HG03571 (cell line): ENCODE results near the gene TSGA10IP.

Source experiments
- ATAC-seq: cut with Tn5 transposase; IDR thresholded peaks from one replicate; pipeline ENCODE4 v1.9.1; 2021; ENCODE audit not compliant: unreplicated experiment

Gene TSGA10IP

DNA sequence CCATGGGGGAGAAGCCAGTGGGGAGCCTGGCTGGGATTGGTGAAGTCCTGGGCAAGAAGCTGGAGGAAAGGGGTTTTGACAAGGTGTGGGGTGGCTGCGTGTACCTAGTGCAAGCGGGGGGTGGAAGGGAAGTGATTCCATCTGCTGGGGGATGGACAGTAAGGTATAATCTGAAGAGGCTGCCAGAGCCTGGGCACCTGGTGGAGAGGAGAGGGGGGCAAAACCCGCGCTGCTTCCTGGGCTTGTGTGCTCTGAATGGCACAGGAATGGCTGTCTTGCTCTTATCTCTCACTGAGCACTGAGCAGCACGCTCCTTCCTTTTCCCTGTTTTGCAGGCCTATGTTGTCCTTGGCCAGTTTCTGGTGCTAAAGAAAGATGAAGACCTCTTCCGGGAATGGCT lies 58.0 kb downstream of the TSGA10IP start:
- no peak for ATAC-seq

DNA sequence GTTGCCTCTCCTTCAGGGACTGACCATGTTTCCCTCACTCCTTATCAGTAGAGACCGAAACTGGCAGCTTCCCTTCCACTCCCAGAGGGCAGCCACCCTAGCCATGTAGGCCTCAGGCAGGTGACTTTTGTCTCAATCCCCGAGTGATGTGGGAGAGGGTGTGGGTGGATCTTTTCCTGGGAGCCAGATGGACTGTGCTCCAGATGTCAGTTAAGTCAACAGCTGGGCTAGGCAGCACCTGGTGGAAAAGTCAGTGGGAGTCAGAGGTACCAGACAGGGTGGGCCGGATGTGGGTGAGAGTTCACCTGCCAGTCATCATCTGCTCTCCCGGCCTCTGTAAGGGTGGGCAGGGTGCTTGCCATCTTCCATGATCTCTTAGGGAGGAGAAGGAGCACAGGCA lies 58.9 kb downstream of the TSGA10IP start:
- no peak for ATAC-seq

DNA sequence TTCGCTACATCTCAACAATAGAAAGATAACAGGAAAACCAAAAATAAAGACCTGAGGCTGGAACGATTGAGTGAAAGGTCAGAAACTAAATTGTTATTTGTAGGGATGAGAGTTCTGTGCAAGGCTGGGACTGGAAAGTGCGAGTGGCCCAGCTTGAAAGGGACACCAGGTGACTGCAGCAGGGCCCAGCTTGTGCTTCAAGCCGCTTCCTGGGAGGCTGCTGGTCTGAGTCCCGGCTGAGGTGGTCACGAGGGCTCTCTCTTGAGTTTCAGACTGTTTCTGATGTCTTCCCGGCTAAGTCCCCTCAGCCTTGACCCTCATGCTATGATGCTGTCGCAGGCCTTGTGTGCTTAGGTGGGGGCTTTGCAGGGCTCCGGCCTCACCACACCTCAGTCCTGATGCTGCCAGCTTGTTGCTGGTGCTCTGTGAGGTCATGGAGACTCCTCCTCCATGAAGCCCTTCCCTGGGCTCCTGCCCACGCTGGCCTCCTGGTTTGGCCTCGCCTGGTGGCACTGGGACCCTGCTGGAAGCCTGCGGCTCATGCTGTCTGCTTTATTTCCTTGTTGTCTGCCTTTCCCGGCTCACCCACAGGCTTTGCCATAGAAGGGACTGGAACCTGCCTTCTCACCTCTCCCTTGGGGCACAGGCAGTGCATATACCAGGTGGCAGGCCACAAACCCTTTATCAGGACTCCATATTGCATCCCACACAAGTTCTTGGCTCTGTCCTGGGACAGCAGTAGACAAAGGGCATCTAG lies 61.0 kb downstream of the TSGA10IP start:
- no peak for ATAC-seq

DNA sequence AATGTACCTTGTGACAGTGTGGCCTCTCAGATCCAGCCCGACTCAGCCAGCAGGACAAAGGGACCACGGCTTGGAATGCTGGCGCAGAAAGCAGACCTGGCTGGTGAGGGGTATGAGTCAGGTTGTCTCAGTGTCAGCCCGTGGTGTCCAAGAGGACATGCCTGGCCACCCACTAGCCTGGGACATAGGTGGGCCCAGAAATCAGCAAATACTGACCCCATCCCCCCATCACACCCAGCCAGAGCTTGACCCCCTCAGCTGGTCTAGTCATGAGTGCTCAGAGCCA lies 61.6 kb downstream of the TSGA10IP start:
- ATAC-seq = no peak

DNA sequence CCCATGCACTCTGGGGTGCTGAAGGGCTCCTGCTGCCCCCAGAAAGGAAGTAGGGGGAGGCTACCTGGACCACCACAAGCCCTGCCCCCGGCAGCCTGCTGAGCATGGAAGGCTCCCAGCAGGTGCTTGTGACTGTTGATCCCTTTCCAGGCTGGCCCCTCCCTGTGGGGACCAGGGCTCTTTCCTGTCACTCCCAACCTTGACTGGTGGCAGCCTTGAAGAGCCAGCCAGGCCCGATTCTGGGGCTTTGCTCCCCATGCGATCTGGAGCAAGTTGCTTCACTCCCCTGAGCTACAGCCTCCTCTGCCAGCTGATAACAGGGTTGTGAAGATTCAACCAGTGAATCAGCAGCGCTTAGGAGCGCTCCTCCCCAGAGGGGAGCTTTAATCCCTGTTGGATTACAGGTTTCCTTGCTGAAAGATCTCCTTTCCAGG lies 61.9 kb downstream of the TSGA10IP start:
- ATAC-seq = no peak

DNA sequence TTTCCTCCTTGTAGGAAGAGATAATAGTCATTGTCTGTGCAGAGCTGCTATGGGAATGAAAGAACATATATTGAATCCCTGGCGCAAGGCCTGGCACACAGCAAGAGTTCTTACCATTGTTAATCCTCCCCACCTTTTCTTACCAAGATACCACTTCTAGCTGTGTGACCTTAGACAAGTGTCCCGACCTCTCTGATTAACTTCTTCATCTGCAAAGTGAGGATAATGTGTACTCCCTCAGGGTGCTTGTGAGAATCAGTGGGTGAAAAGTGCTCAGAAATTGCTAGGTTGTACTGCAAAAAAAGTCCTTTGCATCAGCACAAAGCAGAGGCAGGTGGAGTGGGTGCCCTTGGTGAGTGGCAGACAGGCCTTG lies 62.8 kb downstream of the TSGA10IP start:
- no peak for ATAC-seq

DNA sequence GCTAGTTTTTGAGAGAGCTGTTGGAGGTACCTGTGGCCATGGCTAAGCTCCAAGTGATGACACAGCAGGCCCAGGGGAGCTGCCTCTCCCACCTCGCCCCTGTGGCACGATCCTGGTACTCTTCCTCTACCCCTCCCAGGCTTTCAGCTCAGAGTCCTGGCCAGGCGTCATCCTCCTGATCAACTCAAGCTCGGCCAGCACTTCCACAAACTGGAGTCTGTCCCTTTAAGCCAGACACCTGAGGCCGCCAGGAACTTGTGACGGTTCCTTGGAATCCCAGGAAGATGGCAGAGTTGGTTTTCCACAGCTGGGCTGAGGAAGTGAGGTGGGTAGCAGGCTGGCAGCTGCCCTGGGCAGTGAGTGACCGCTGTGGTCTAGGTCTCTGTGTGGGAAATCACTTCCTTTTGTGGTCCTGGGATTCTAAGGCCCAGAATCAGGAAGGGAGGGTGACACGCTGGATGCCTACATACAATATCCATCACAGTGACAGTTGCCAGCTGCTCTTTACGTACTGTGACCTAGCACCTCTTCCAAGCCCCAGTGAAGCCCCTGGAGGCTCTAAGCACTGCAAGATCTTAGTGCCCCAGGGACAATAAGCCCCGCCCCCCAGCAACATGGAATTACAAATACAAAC lies 63.3 kb downstream of the TSGA10IP start:
- ATAC-seq = no peak
